HFFc6 (cell line): ENCODE results near the gene PQBP1. TPM values are rescaled to one million over a fixed set of nuclear protein-coding genes. Genes with fewer than 3 reads are reported as not detected.

ENCODE experiments used
- DNase-seq: peaks from one replicate; pipeline ENCODE4 v3.0.0-alpha.2; 2018
- H3K27ac Mint-ChIP-seq: 2 replicates; pipeline ENCODE4 v1.8.0; 2020; ENCODE audit warnings: mild to moderate bottlenecking, mixed read lengths
- H3K27me3 Mint-ChIP-seq: 2 replicates; pipeline ENCODE4 v1.8.0; 2021; ENCODE audit warnings: mild to moderate bottlenecking, moderate library complexity, mixed read lengths; ENCODE audit not compliant: insufficient read depth
- H3K36me3 Mint-ChIP-seq: 2 replicates; pipeline ENCODE4 v1.8.0; 2021; ENCODE audit warnings: low read depth, mixed read lengths
- H3K4me1 Mint-ChIP-seq: 2 replicates; pipeline ENCODE4 v1.8.0; 2020; ENCODE audit warnings: low read depth, mixed read lengths
- H3K4me3 Mint-ChIP-seq: 2 replicates; pipeline ENCODE4 v1.8.0; 2020; ENCODE audit warnings: mild to moderate bottlenecking, moderate library complexity, mixed read lengths
- H3K9me3 Mint-ChIP-seq: 2 replicates; pipeline ENCODE4 v1.8.0; 2020; ENCODE audit warnings: mild to moderate bottlenecking, mixed read lengths
- CTCF ChIP-seq: fragments of 200-600 bp; sonication (generic); IDR thresholded peaks from 2 replicates; pipeline ENCODE4 v1.5.0; 2021; ENCODE audit warnings: antibody characterized with exemption, mild to moderate bottlenecking
- total RNA-seq, 6 experiments: library from RNA; stranded (reverse); fragmentation: NEBNext Ultra II Directional; extraction: Animal tissue kit (Norgen Biotek cat#: 25700); gene quantifications; 2 replicates in 1 of 6; 3 replicates in 5 of 6; pipeline ENCODE4 v1.2.3, GENCODE V29; 2021

The PQBP1 gene
- total RNA-seq, 6 experiments from 2014 or later, result 66.3 to 82.1 (median 71.1) TPM

- Mint-ChIP-seq H3K36me3 (no peaks in the 10 kb centered on the region), H3K27me3 (no peaks in the 10 kb centered on the region; the same call in none of the 2 replicates), H3K9me3 (no peaks in the 10 kb centered on the region), H3K4me1 (no peaks in the 10 kb centered on the region), H3K4me3 (peak overlapping the region; percentile 96), H3K27ac (peak overlapping the region; percentile 98)
- peak; percentile 56 for DNase-seq
- TF ChIP-seq CTCF, result no peak
These were observed 539 bp upstream of the PQBP1 start for GRCh38 chrX:48897157-48897624.

GRCh38 chrX:48899078-48899410 is 1.3 kb downstream of the PQBP1 start:
- no peak overlapping the region for H3K27ac Mint-ChIP-seq
- H3K4me3 Mint-ChIP-seq, result peak overlapping the region; percentile 96

GRCh38 chrX:48901069-48901468 is 3.3 kb downstream of the PQBP1 start:
- no peaks in the 10 kb centered on the region for H3K4me1 Mint-ChIP-seq
- no peaks in the 10 kb centered on the region for H3K9me3 Mint-ChIP-seq
- no peaks in the 10 kb centered on the region; the same call in none of the 2 replicates for H3K27me3 Mint-ChIP-seq
- no peak overlapping the region for H3K27ac Mint-ChIP-seq
- no peak overlapping the region for H3K4me3 Mint-ChIP-seq
- DNase-seq, result no peak
- no peaks in the 10 kb centered on the region for H3K36me3 Mint-ChIP-seq
- no peak for TF ChIP-seq CTCF

More at GRCh38 chrX:48899078-48899410, 1.3 kb downstream of the PQBP1 start:
- H3K9me3 Mint-ChIP-seq, result no peaks in the 10 kb centered on the region
- H3K4me1 Mint-ChIP-seq, result no peaks in the 10 kb centered on the region
- H3K27me3 Mint-ChIP-seq, result no peaks in the 10 kb centered on the region; the same call in none of the 2 replicates
- TF ChIP-seq CTCF, result no peak
- H3K36me3 Mint-ChIP-seq, result no peaks in the 10 kb centered on the region
- no peak for DNase-seq

GRCh38 chrX:48902135-48902534 is 4.4 kb downstream of the PQBP1 start:
- no peak for DNase-seq
- no peaks in the 10 kb centered on the region for H3K9me3 Mint-ChIP-seq
- H3K36me3 Mint-ChIP-seq, result no peaks in the 10 kb centered on the region
- no peak for TF ChIP-seq CTCF
- no peaks in the 10 kb centered on the region for H3K4me1 Mint-ChIP-seq
- no peak overlapping the region for H3K4me3 Mint-ChIP-seq
- no peaks in the 10 kb centered on the region; the same call in none of the 2 replicates for H3K27me3 Mint-ChIP-seq
- no peak overlapping the region for H3K27ac Mint-ChIP-seq

GRCh38 chrX:48902776-48903175 is 5.0 kb downstream of the PQBP1 start:
- no peak for TF ChIP-seq CTCF
- H3K27me3 Mint-ChIP-seq, result no peaks in the 10 kb centered on the region; the same call in 1 of the 2 replicates
- H3K9me3 Mint-ChIP-seq, result no peaks in the 10 kb centered on the region
- H3K36me3 Mint-ChIP-seq, result no peaks in the 10 kb centered on the region
- H3K4me1 Mint-ChIP-seq, result no peaks in the 10 kb centered on the region
- no peak overlapping the region for H3K4me3 Mint-ChIP-seq
- no peak for DNase-seq
- H3K27ac Mint-ChIP-seq, result no peak overlapping the region

- Mint-ChIP-seq H3K27ac (no peak overlapping the region), H3K27me3 (no peaks in the 10 kb centered on the region; the same call in 1 of the 2 replicates), H3K4me1 (no peaks in the 10 kb centered on the region), H3K36me3 (no peaks in the 10 kb centered on the region), H3K4me3 (no peak overlapping the region), H3K9me3 (no peaks in the 10 kb centered on the region)
- no peak for TF ChIP-seq CTCF
- no peak for DNase-seq
These were observed 5.6 kb downstream of the PQBP1 start for GRCh38 chrX:48903290-48903689.
